Neural cell (in vitro differentiated cells): Measurements from ENCODE around the gene MKRN2.

Source experiments
- CTCF ChIP-seq: fragments of 450-650 bp; IDR thresholded peaks from 2 replicates; pipeline ENCODE4 v1.5.1; 2014; ENCODE audit warnings: antibody characterized with exemption, mild to moderate bottlenecking, moderate library complexity; ENCODE audit not compliant: poor library complexity, severe bottlenecking
- EP300 ChIP-seq: fragments of 450-650 bp; conservative IDR thresholded peaks from 2 replicates; pipeline ENCODE4 v1.6.1; 2014; ENCODE audit warnings: antibody characterized with exemption, mild to moderate bottlenecking, moderate library complexity; ENCODE audit not compliant: poor library complexity, severe bottlenecking
- EZH2 ChIP-seq: fragments of 200-600, 300-800 bp; shearing (Covaris generic), sonication (generic); IDR thresholded peaks from 2 replicates; pipeline ENCODE4 v1.6.1; 2014; ENCODE audit warnings: antibody characterized with exemption, low read length, borderline replicate concordance, mild to moderate bottlenecking; ENCODE audit not compliant: insufficient read depth, poor library complexity, severe bottlenecking
- POLR2AphosphoS5 ChIP-seq: IDR thresholded peaks from 2 replicates; pipeline ENCODE4 v1.6.1; 2012

GRCh38 chr3:12522721-12523120, 34.2 kb upstream of the MKRN2 start:
- TF ChIP-seq POLR2AphosphoS5 (no peak), CTCF (no peak), EZH2 (no peak), EP300 (no peak)
